GM12891 (cell line): ENCODE data around the gene MVB12B.
"Not testable (repeated sequence)": the region's sequence is repeated elsewhere in the genome, so short reads cannot be mapped to it uniquely, and the experiment has no call there.

Source experiments
- DNase-seq: peaks from one replicate; pipeline ENCODE4 v3.0.0; 2011; ENCODE audit warnings: low spot score; ENCODE audit not compliant: insufficient read length
- FAIRE-seq: peaks from 2 replicates; lab custom pipeline; 2011; peaks lifted over from hg19 to GRCh38; lab: Jason Lieb, UNC
- PAX5 ChIP-seq: IDR thresholded peaks from 2 replicates; pipeline ENCODE4 v1.6.1; 2011; ENCODE audit warnings: low read length, moderate library complexity, mild to moderate bottlenecking; ENCODE audit not compliant: insufficient read depth, severe bottlenecking
- POLR2A ChIP-seq: IDR thresholded peaks from 2 replicates; pipeline ENCODE4 v1.6.1; 2011; ENCODE audit warnings: low read depth, low read length, control low read depth
- POLR2AphosphoS5 ChIP-seq: IDR thresholded peaks from 2 replicates; pipeline ENCODE4 v1.6.1; 2011; ENCODE audit warnings: low read depth, low read length, control low read depth
- POU2F2 ChIP-seq: IDR thresholded peaks from 2 replicates; pipeline ENCODE4 v1.6.1; 2011; ENCODE audit warnings: low read depth, mild to moderate bottlenecking, control low read depth, low read length, moderate library complexity
- SPI1 ChIP-seq: IDR thresholded peaks from 2 replicates; pipeline ENCODE4 v1.6.1; 2011; ENCODE audit warnings: low read depth, low read length, control low read depth
- TAF1 ChIP-seq: IDR thresholded peaks from 2 replicates; pipeline ENCODE4 v1.6.1; 2011; ENCODE audit warnings: low read depth, low read length, control low read depth

MVB12B gene

GRCh38 chr9:126546036-126546435, 219.4 kb downstream of the MVB12B start:
- TF ChIP-seq SPI1: no peak
- TF ChIP-seq POLR2AphosphoS5: no peak
- TF ChIP-seq TAF1: no peak
- no peak for TF ChIP-seq POLR2A
- TF ChIP-seq POU2F2: no peak
- no peak for TF ChIP-seq PAX5
- FAIRE-seq: no peak
- no peak for DNase-seq

GRCh38 chr9:126548312-126548711, 221.7 kb downstream of the MVB12B start:
- no peak for DNase-seq
- no peak for FAIRE-seq
- no peak for TF ChIP-seq TAF1
- TF ChIP-seq POLR2A: no peak
- no peak for TF ChIP-seq POLR2AphosphoS5
- TF ChIP-seq POU2F2: no peak
- TF ChIP-seq SPI1: no peak
- no peak for TF ChIP-seq PAX5

GRCh38 chr9:126549246-126550006, 222.8 kb downstream of the MVB12B start:
- TF ChIP-seq POLR2AphosphoS5 (no peak), PAX5 (no peak), TAF1 (no peak), POLR2A (no peak), POU2F2 (no peak), SPI1 (no peak)
- FAIRE-seq (no peak), DNase-seq (no peak)

GRCh38 chr9:126550891-126551351, 224.3 kb downstream of the MVB12B start:
- FAIRE-seq (no peak), DNase-seq (no peak)
- no peak for TF ChIP-seq POU2F2

GRCh38 chr9:126551812-126552211, 225.2 kb downstream of the MVB12B start:
- no peak for FAIRE-seq
- TF ChIP-seq PAX5 (no peak), POLR2AphosphoS5 (no peak), POLR2A (no peak), POU2F2 (no peak), TAF1 (no peak), SPI1 (no peak)
- DNase-seq: no peak

- TF ChIP-seq POU2F2 (no peak), PAX5 (no peak), SPI1 (no peak), POLR2A (no peak), TAF1 (no peak), POLR2AphosphoS5 (no peak)
- no peak for FAIRE-seq
- DNase-seq: no peak
Observed at GRCh38 chr9:126554292-126554691, 227.7 kb downstream of the MVB12B start.

- not testable (repeated sequence) for DNase-seq, FAIRE-seq
Observed at GRCh38 chr9:126555421-126555820, 228.8 kb downstream of the MVB12B start.
